ENCODE results near the gene FJX1.

Gene FJX1

GRCh38 chr11:35606206-35606605 lies 12.1 kb upstream of the FJX1 start:
- no peak for DNase-seq (ENCODE audit: low read depth in 3 of 3)

GRCh38 chr11:35608502-35608901 lies 9.8 kb upstream of the FJX1 start:
- no peak for DNase-seq (ENCODE audit: low read depth in 3 of 3)

- DNase-seq (ENCODE audit: low read depth in 3 of 3): no peak
Measured at GRCh38 chr11:35609656-35610055, 8.6 kb upstream of the FJX1 start.

- no peak for DNase-seq (ENCODE audit: low read depth in 3 of 3)
Measured at GRCh38 chr11:35610631-35611030, 7.6 kb upstream of the FJX1 start.

GRCh38 chr11:35611741-35612140 lies 6.5 kb upstream of the FJX1 start:
- no peak for DNase-seq (ENCODE audit: low read depth in 3 of 3)

GRCh38 chr11:35614939-35615569 lies 3.2 kb upstream of the FJX1 start:
- no peak for DNase-seq (ENCODE audit: low read depth in 3 of 3)

- DNase-seq (ENCODE audit: low read depth in 3 of 3): no peak
Measured at GRCh38 chr11:35615921-35616900, 2.0 kb upstream of the FJX1 start.

GRCh38 chr11:35617316-35617686 lies 959 bp upstream of the FJX1 start:
- DNase-seq (ENCODE audit: low read depth in 3 of 3): no peak

GRCh38 chr11:35618497-35619115 lies 346 bp downstream of the FJX1 start:
- no peak for DNase-seq (ENCODE audit: low read depth in 3 of 3)

GRCh38 chr11:35619116-35619854 lies 1.0 kb downstream of the FJX1 start:
- DNase-seq (ENCODE audit: low read depth in 3 of 3): peak in 2 of 3 donors; percentile 5 to 21

- no peak for DNase-seq (ENCODE audit: low read depth in 3 of 3)
Measured at GRCh38 chr11:35619855-35620640, 1.8 kb downstream of the FJX1 start.

GRCh38 chr11:35620795-35621194 lies 2.5 kb downstream of the FJX1 start:
- DNase-seq (ENCODE audit: low read depth in 3 of 3): no peak

- no peak for DNase-seq (ENCODE audit: low read depth in 3 of 3)
Measured at GRCh38 chr11:35621620-35622019, 3.4 kb downstream of the FJX1 start.

GRCh38 chr11:35622070-35622469 lies 3.8 kb downstream of the FJX1 start:
- DNase-seq (ENCODE audit: low read depth in 3 of 3): no peak

- no peak for DNase-seq (ENCODE audit: low read depth in 3 of 3)
Measured at GRCh38 chr11:35623621-35624168, 5.4 kb downstream of the FJX1 start.

GRCh38 chr11:35624316-35624715 lies 6.1 kb downstream of the FJX1 start:
- no peak for DNase-seq (ENCODE audit: low read depth in 3 of 3)

GRCh38 chr11:35624781-35625180 lies 6.5 kb downstream of the FJX1 start:
- no peak for DNase-seq (ENCODE audit: low read depth in 3 of 3)

GRCh38 chr11:35626501-35626900 lies 8.2 kb downstream of the FJX1 start:
- no peak for DNase-seq (ENCODE audit: low read depth in 3 of 3)

GRCh38 chr11:35629511-35629910 lies 11.3 kb downstream of the FJX1 start:
- no peak for DNase-seq (ENCODE audit: low read depth in 3 of 3)

GRCh38 chr11:35629914-35630313 lies 11.7 kb downstream of the FJX1 start:
- no peak for DNase-seq (ENCODE audit: low read depth in 3 of 3)

GRCh38 chr11:35631891-35632290 lies 13.6 kb downstream of the FJX1 start:
- no peak for DNase-seq (ENCODE audit: low read depth in 3 of 3)

All from stimulated activated CD4-positive, alpha-beta T cell treated with anti-CD3 and anti-CD28 coated beads, TNF-alpha, amount 100 ng/mL, for 48 hours (primary cell).